ENCODE results near the gene PSG2.
"Not testable (repeated sequence)": the region's sequence is repeated elsewhere in the genome, so short reads cannot be mapped to it uniquely, and the experiment has no call there.

Gene PSG2

GRCh38 chr19:43082601-43083000, at the start of gene PSG2:
Gene PSG2 (minus strand): TSS chr19:43082701. CDS start chr19:43082569, 132 bp downstream.
- in situ Hi-C loops (cut with MboI; ENCODE audit: low sequenced_read_pairs, unreplicated experiment); DNase-seq (ENCODE audit: low spot score): not testable (repeated sequence)

GRCh38 chr19:43131281-43131842, 48.9 kb upstream of the PSG2 start:
- DNase-seq (ENCODE audit: low spot score); in situ Hi-C loops (cut with MboI; ENCODE audit: low sequenced_read_pairs, unreplicated experiment): not testable (repeated sequence)

- DNase-seq (ENCODE audit: low spot score); in situ Hi-C loops (cut with MboI; ENCODE audit: low sequenced_read_pairs, unreplicated experiment): not testable (repeated sequence)
Measured at GRCh38 chr19:43129197-43129596, 46.7 kb upstream of the PSG2 start.

- in situ Hi-C loops (cut with MboI; ENCODE audit: low sequenced_read_pairs, unreplicated experiment); DNase-seq (ENCODE audit: low spot score): not testable (repeated sequence)
Measured at GRCh38 chr19:43127336-43127735, 44.8 kb upstream of the PSG2 start.

GRCh38 chr19:43126720-43127119, 44.2 kb upstream of the PSG2 start:
- no peak for DNase-seq (ENCODE audit: low spot score)
- in situ Hi-C loops (cut with MboI; ENCODE audit: low sequenced_read_pairs, unreplicated experiment) = no loop called here
- TF ChIP-seq CTCF (IDR thresholded peaks at IDR 0.05; ENCODE audit: borderline replicate concordance, control extremely low read depth, extremely low read depth, insufficient read depth, missing control alignments) = no peak

- in situ Hi-C loops (cut with MboI; ENCODE audit: low sequenced_read_pairs, unreplicated experiment) = no loop called here
- no peak for DNase-seq (ENCODE audit: low spot score)
Measured at GRCh38 chr19:43124360-43124759, 41.9 kb upstream of the PSG2 start.

GRCh38 chr19:43120433-43121026, 38.0 kb upstream of the PSG2 start:
- in situ Hi-C loops (cut with MboI; ENCODE audit: low sequenced_read_pairs, unreplicated experiment) = not testable (repeated sequence)

More at GRCh38 chr19:43124360-43124759, 41.9 kb upstream of the PSG2 start:
- no peak for TF ChIP-seq CTCF (IDR thresholded peaks at IDR 0.05; ENCODE audit: borderline replicate concordance, control extremely low read depth, extremely low read depth, insufficient read depth, missing control alignments)

GRCh38 chr19:43119526-43119925, 37.0 kb upstream of the PSG2 start:
- DNase-seq (ENCODE audit: low spot score); in situ Hi-C loops (cut with MboI; ENCODE audit: low sequenced_read_pairs, unreplicated experiment): not testable (repeated sequence)

More at GRCh38 chr19:43120433-43121026, 38.0 kb upstream of the PSG2 start:
- DNase-seq (ENCODE audit: low spot score) = not testable (repeated sequence)

- in situ Hi-C loops (cut with MboI; ENCODE audit: low sequenced_read_pairs, unreplicated experiment) = not testable (repeated sequence)
Measured at GRCh38 chr19:43116421-43116820, 33.9 kb upstream of the PSG2 start.

GRCh38 chr19:43115548-43115947, 33.0 kb upstream of the PSG2 start:
- in situ Hi-C loops (cut with MboI; ENCODE audit: low sequenced_read_pairs, unreplicated experiment); DNase-seq (ENCODE audit: low spot score): not testable (repeated sequence)

More at GRCh38 chr19:43116421-43116820, 33.9 kb upstream of the PSG2 start:
- not testable (repeated sequence) for DNase-seq (ENCODE audit: low spot score)

GRCh38 chr19:43115064-43115463, 32.6 kb upstream of the PSG2 start:
- in situ Hi-C loops (cut with MboI; ENCODE audit: low sequenced_read_pairs, unreplicated experiment); DNase-seq (ENCODE audit: low spot score): not testable (repeated sequence)

- in situ Hi-C loops (cut with MboI; ENCODE audit: low sequenced_read_pairs, unreplicated experiment) = not testable (repeated sequence)
Measured at GRCh38 chr19:43114626-43115025, 32.1 kb upstream of the PSG2 start.

GRCh38 chr19:43107401-43107800, 24.9 kb upstream of the PSG2 start:
- in situ Hi-C loops (cut with MboI; ENCODE audit: low sequenced_read_pairs, unreplicated experiment) = not testable (repeated sequence)

More at GRCh38 chr19:43114626-43115025, 32.1 kb upstream of the PSG2 start:
- DNase-seq (ENCODE audit: low spot score) = not testable (repeated sequence)

More at GRCh38 chr19:43107401-43107800, 24.9 kb upstream of the PSG2 start:
- not testable (repeated sequence) for DNase-seq (ENCODE audit: low spot score)

All from GM13976 (cell line).